GM12892 (cell line): Measurements from ENCODE around the gene HIP1.

Experiments used
- POLR2A ChIP-seq: IDR thresholded peaks from 2 replicates; pipeline ENCODE4 v1.6.1; 2011; ENCODE audit warnings: low read depth, low read length, control low read depth
- POLR2AphosphoS5 ChIP-seq: IDR thresholded peaks from 2 replicates; pipeline ENCODE4 v1.6.1; 2011; ENCODE audit warnings: low read depth, low read length, control low read depth
- TAF1 ChIP-seq: IDR thresholded peaks from 2 replicates; pipeline ENCODE4 v1.6.1; 2011; ENCODE audit warnings: low read depth, mild to moderate bottlenecking, control low read depth, low read length, borderline replicate concordance

- TF ChIP-seq POLR2A (no peak), POLR2AphosphoS5 (no peak), TAF1 (no peak)
Measured at GRCh38 chr7:75712517-75713361, 26.0 kb downstream of the HIP1 start.
